K562 (cell line): ENCODE data around the gene MADD. TPM values are rescaled to one million over a fixed set of nuclear protein-coding genes. Genes with fewer than 3 reads are reported as not detected.

Source experiments
- ATAC-seq: fragments of 200-7000 bp; cut with Tn5 transposase; 3 replicates; pipeline ENCODE4 v1.9.1; 2020; ENCODE audit warnings: moderate library complexity
- BruUV-seq: library from RNA; stranded (reverse); fragments of 400-500 nt; replicated peaks from 2 replicates; lab custom pipeline; 2021; lab: Mats Ljungman, UMichigan
- CTCF ChIA-PET: fragments of 300-600 bp; formaldehyde crosslinking; extraction: SDS; loops from one replicate; lab custom pipeline; 2021; ENCODE audit warnings: low intra/inter-chr PET ratio; lab: Yijun Ruan, JAX
- POLR2A ChIA-PET: fragments of 300-600, 350-650 bp; sonication (Branson Sonifier 250); formaldehyde crosslinking; extraction: SDS; loops from one replicate; lab custom pipeline; 2021; ENCODE audit warnings: antibody characterized with exemption, inconsistent platforms; lab: Yijun Ruan, JAX
- DNase-seq, 4 experiments: peaks; one replicate each; pipeline versions ENCODE4 v3.0.0 to v3.0.0-alpha.2; 2011 to 2018; ENCODE audit warnings: low spot score in 3 of 4, mixed read lengths in 3 of 4; ENCODE audit errors: extremely low read depth in 1 of 4
- FAIRE-seq: peaks from 2 replicates; lab custom pipeline; 2011; peaks lifted over from hg19 to GRCh38; lab: Jason Lieb, UNC
- H2AFZ ChIP-seq: 2 replicates; pipeline ENCODE4 v1.6.0; 2011; ENCODE audit warnings: low read depth, low read length, control low read depth, inconsistent platforms
- H3K27ac ChIP-seq: fragments of 200-600 bp; 3 replicates; pipeline ENCODE4 v1.8.0; 2011; ENCODE audit warnings: low read depth, mild to moderate bottlenecking, control low read depth, inconsistent platforms, low read length, moderate library complexity, mixed read lengths; ENCODE audit errors: extremely low read depth
- H3K27me3 ChIP-seq, 2 experiments: fragments of 300-600 bp in 1 of 2; 2 replicates in 1 of 2; 3 replicates in 1 of 2; pipeline versions ENCODE4 v1.6.0 to v1.8.0; 2011; ENCODE audit warnings: inconsistent platforms in 2 of 2, low read length in 2 of 2, mild to moderate bottlenecking in 1 of 2, mixed read lengths in 1 of 2, moderate library complexity in 1 of 2; ENCODE audit not compliant: control insufficient read depth in 2 of 2, insufficient read depth in 2 of 2
- H3K36me3 ChIP-seq: fragments of 300-600 bp; 3 replicates; pipeline ENCODE4 v1.8.0; 2011; ENCODE audit warnings: mild to moderate bottlenecking, low read length, inconsistent platforms; ENCODE audit not compliant: control insufficient read depth, insufficient read depth
- H3K4me1 ChIP-seq, 2 experiments: fragments of 200-600 bp in 1 of 2; replicated peaks in 1 of 2; 2 replicates in 1 of 2; 3 replicates in 1 of 2; pipeline versions ENCODE4 v1.5.1 to v1.8.0; 2011; ENCODE audit warnings: inconsistent platforms in 2 of 2, low read length in 2 of 2, mild to moderate bottlenecking in 1 of 2, mixed read lengths in 1 of 2, moderate library complexity in 1 of 2; ENCODE audit not compliant: control insufficient read depth in 2 of 2, insufficient read depth in 2 of 2
- H3K4me2 ChIP-seq: 2 replicates; pipeline ENCODE4 v1.6.1; 2011; ENCODE audit warnings: low read length, control low read depth, inconsistent platforms, mixed read lengths; ENCODE audit not compliant: insufficient read depth
- H3K4me3 ChIP-seq: fragments of 200-600 bp; sonication (generic), shearing (Covaris generic); 2 replicates; pipeline ENCODE4 v1.5.1; 2016; ENCODE audit warnings: control low read depth, inconsistent platforms
- H3K79me2 ChIP-seq: fragments of 200-600 bp; 3 replicates; pipeline ENCODE4 v1.8.0; 2011; ENCODE audit warnings: low read length, inconsistent platforms; ENCODE audit not compliant: control insufficient read depth, insufficient read depth
- H3K9ac ChIP-seq, 2 experiments: 2 replicates each; pipeline versions ENCODE4 v1.6.0 to v1.6.1; 2011; ENCODE audit warnings: low read depth in 2 of 2, low read length in 2 of 2, control low read depth in 1 of 2, inconsistent platforms in 1 of 2, mild to moderate bottlenecking in 1 of 2, mixed read lengths in 1 of 2; ENCODE audit not compliant: insufficient read depth in 1 of 2
- H3K9me1 ChIP-seq: one replicate; pipeline ENCODE4 v1.6.0; 2011; ENCODE audit warnings: inconsistent platforms, mild to moderate bottlenecking, low read length, moderate library complexity; ENCODE audit not compliant: control insufficient read depth, insufficient read depth
- H3K9me3 ChIP-seq: replicated peaks from 2 replicates; pipeline ENCODE4 v1.5.1; 2011; ENCODE audit warnings: low read depth, low read length, inconsistent platforms; ENCODE audit not compliant: control insufficient read depth, insufficient read depth
- H4K20me1 ChIP-seq: replicated peaks from 2 replicates; pipeline ENCODE4 v1.6.1; 2011; ENCODE audit warnings: low read length, inconsistent platforms, mixed read lengths; ENCODE audit not compliant: control insufficient read depth, insufficient read depth
- BRF1 ChIP-seq: IDR thresholded peaks from 3 replicates; pipeline ENCODE4 v1.6.1; 2011; ENCODE audit warnings: borderline replicate concordance, mild to moderate bottlenecking; ENCODE audit not compliant: insufficient read length; ENCODE audit errors: extremely low read depth
- CREB1 ChIP-seq, 2 experiments: sonication (generic) in 1 of 2; formaldehyde crosslinking in 1 of 2; IDR thresholded peaks; 2 replicates each; pipeline versions ENCODE4 v1.6.1 to v1.8.0; 2012 to 2022; ENCODE audit warnings: inconsistent platforms in 1 of 2, mild to moderate bottlenecking in 1 of 2, missing genetic modification reagents in 1 of 2, moderate library complexity in 1 of 2
- DPF2 ChIP-seq: fragments of 450-650 bp; IDR thresholded peaks from 2 replicates; pipeline ENCODE4 v1.6.1; 2016
- NFATC3 ChIP-seq: fragments of 450-650 bp; IDR thresholded peaks from 2 replicates; pipeline ENCODE4 v1.6.1; 2017; ENCODE audit warnings: mild to moderate bottlenecking
- PML ChIP-seq: IDR thresholded peaks from 2 replicates; pipeline ENCODE4 v1.6.1; 2012; ENCODE audit warnings: low read length, inconsistent platforms
- POLR2AphosphoS5 ChIP-seq: IDR thresholded peaks from 2 replicates; pipeline ENCODE4 v1.6.1; 2011; ENCODE audit warnings: mild to moderate bottlenecking, low read depth, low read length, moderate library complexity; ENCODE audit not compliant: control insufficient read depth, insufficient read depth
- PYGO2 ChIP-seq: fragments of 450-650 bp; IDR thresholded peaks from 2 replicates; pipeline ENCODE4 v1.6.1; 2016; ENCODE audit warnings: mild to moderate bottlenecking, missing genetic modification characterization, moderate library complexity, missing compliant biosample characterization
- RBM34 ChIP-seq: fragments of 200-400 bp; formaldehyde crosslinking; IDR thresholded peaks from 2 replicates; pipeline ENCODE4 v1.6.1; 2018; ENCODE audit warnings: low read length, borderline replicate concordance; ENCODE audit not compliant: insufficient read depth
- RREB1 ChIP-seq: fragments of 250-450 bp; sonication (Bioruptor Pico); IDR thresholded peaks from 2 replicates; pipeline ENCODE4 v1.4.0; 2020
- TFAP4 ChIP-seq: sonication (generic); formaldehyde crosslinking; IDR thresholded peaks from 2 replicates; pipeline ENCODE4 v1.8.0; 2022; ENCODE audit warnings: missing genetic modification reagents, mild to moderate bottlenecking, moderate library complexity, borderline replicate concordance
- ZNF507 ChIP-seq: conservative IDR thresholded peaks from 2 replicates; pipeline ENCODE4 v1.6.1; 2017; ENCODE audit warnings: missing genetic modification characterization, missing compliant biosample characterization
- WGBS: fragments of 100-300 bp; shearing (Covaris generic); methylation state at CpG from one replicate; pipeline ENCODE4 v1.1.6; 2016; ENCODE audit warnings: low coverage, mixed read lengths; ENCODE audit not compliant: insufficient coverage; ENCODE audit errors: missing lambda C conversion rate; 5-methylcytosine and 5-hydroxymethylcytosine counted together
- in situ Hi-C: fragments of 300-500 bp; cut with MboI; formaldehyde crosslinking; loops from 4 replicates; pipeline ENCODE4 v1.15.0; 2018; ENCODE audit warnings: inconsistent platforms, mixed read lengths
- intact Hi-C: fragments of 100-400 bp; cut with micrococcal nuclease; formaldehyde crosslinking; loops from 2 replicates; pipeline ENCODE4 v1.14.2; 2022
- polyA plus RNA-seq, 8 experiments: library from polyadenylated mRNA; depleted of rRNA in 4 of 8; stranded (reverse) in 5 of 8; unstranded in 3 of 8; fragments of >200 nt; fragmentation: Nextera tagmentation in 2 of 8; fragmentation: Illumina TruSeq in 1 of 8; extraction: Ambion mirVana in 2 of 8; extraction: Trizol in 1 of 8; gene quantifications; 2 replicates each; pipeline versions ENCODE4 v1.2.1 to v1.2.3, GENCODE V29; 2011 to 2014; ENCODE audit warnings: inconsistent platforms in 1 of 8, missing spikeins in 1 of 8
- total RNA-seq, 7 experiments: library from RNA; depleted of rRNA in 6 of 7; stranded (reverse); fragments of >200 nt in 6 of 7; fragmentation: Illumina TruSeq in 2 of 7; extraction: Trizol in 2 of 7; gene quantifications; 2 replicates each; pipeline versions ENCODE4 v1.2.1 to v1.2.3, GENCODE V29; 2011 to 2021; ENCODE audit warnings: low replicate concordance in 1 of 7

The MADD gene
- total and polyA plus RNA-seq, 9 of the 15 experiments (the other 6 are each of a cell fraction or from before 2014, with no cell fraction given): 0.68 to 57.6 (median 33.6) TPM

GRCh38 chr11:47270331-47271271 is 668 bp downstream of the MADD start:
- Histone ChIP-seq H4K20me1 (peaks cover 26% of the 10 kb centered on the region), H2AFZ (peak overlapping the region; percentile 71; the same call in 1 of the 2 replicates), H3K9me1 (peaks cover 13% of the 10 kb centered on the region), H3K4me2 (peak overlapping the region; percentile 96), H3K27ac (peak overlapping the region; percentile 91), H3K4me3 (peak overlapping the region; percentile 85), H3K9ac (peak overlapping the region; percentile 80 to 98), H3K4me1 (peaks cover 44 to 51% of the 10 kb centered on the region in 2 experiments), H3K79me2 (peaks cover 51% of the 10 kb centered on the region), H3K27me3 (no peaks in the 10 kb centered on the region), H3K9me3 (no peaks in the 10 kb centered on the region), H3K36me3 (peaks cover 27% of the 10 kb centered on the region)
- FAIRE-seq: peak; percentile 83
- in situ Hi-C loops (no loop called here), intact Hi-C loops (no loop called here)
- BruUV-seq: no TSS peak
- DNase-seq: peak; percentile 60 to 79 (median 70)
- WGBS: 0% methylated on average over 11 of the region's 34 CpGs
- ATAC-seq: peak; percentile 31
- ChIA-PET POLR2A (interaction anchor here (0.5 to 2.3 kb wide), 6 partner anchors 11 to 554 kb away, joined by 3 to 11 read pairs (median 5); partner anchors contain the start of gene ACP2), CTCF (no interaction called here)
- TF ChIP-seq PYGO2 (no peak), CREB1 (IDR thresholded peaks at IDR 0.05) (peak; percentile 54; the same call in 1 of the 2 replicates), CREB1 (CRISPR knock-in tag; IDR thresholded peaks at IDR 0.05) (peak; percentile 48; the same call in 1 of the 2 replicates), DPF2 (peak; percentile 46; the same call in 1 of the 2 replicates), NFATC3 (no peak), PML (0 out of 2 replicates have a peak, but pooled peaks have one; percentile 8), BRF1 (no peak), POLR2AphosphoS5 (0 out of 2 replicates have a peak, but pooled peaks have one; percentile 22), RREB1 (CRISPR knock-in tag) (peak; percentile 88; the same call in 1 of the 2 replicates), TFAP4 (CRISPR knock-in tag) (peak; percentile 47; the same call in 1 of the 2 replicates), ZNF507 (tag) (no peak), RBM34 (no peak)
